CD4-positive, alpha-beta T cell (primary cell): ENCODE measurements around the gene CERKL. TPM values are rescaled to one million over a fixed set of nuclear protein-coding genes. Genes with fewer than 3 reads are reported as not detected.

Source experiments
- ATAC-seq: fragments of 200-7000 bp; cut with Tn5 transposase; one replicate; pipeline ENCODE4 v1.10.0; 2022; ENCODE audit warnings: mild to moderate bottlenecking; ENCODE audit not compliant: poor library complexity
- CTCF ChIA-PET: fragments of 350-600 bp; sonication (Branson Sonifier 250); formaldehyde crosslinking; loops from one replicate; lab custom pipeline; 2021; ENCODE audit warnings: antibody characterized with exemption, inconsistent platforms; lab: Charles Lee
- POLR2A ChIA-PET: fragments of 350-600 bp; sonication (Branson Sonifier 250); formaldehyde crosslinking; loops from one replicate; lab custom pipeline; 2021; ENCODE audit warnings: antibody characterized with exemption, inconsistent platforms; lab: Charles Lee
- DNase-seq, 14 experiments: peaks; one replicate each; pipeline ENCODE4 v3.0.0-alpha.2; 2013 to 2020; ENCODE audit warnings: mixed read lengths in 2 of 14
- H3K27ac ChIP-seq, 2 donors: one replicate each; pipeline versions ENCODE4 v1.5.1 to v1.7.0; 2013; ENCODE audit warnings: low read length in 2 of 2, low read depth in 1 of 2, mild to moderate bottlenecking in 1 of 2
- H3K27me3 ChIP-seq, 2 experiments: 1 replicate in 1 of 2; 2 replicates in 1 of 2; pipeline versions ENCODE4 v1.6.1 to v1.7.0; 2013; ENCODE audit warnings: low read length in 2 of 2, control low read depth in 1 of 2, mild to moderate bottlenecking in 1 of 2, moderate library complexity in 1 of 2; ENCODE audit not compliant: insufficient read depth in 2 of 2, control insufficient read depth in 1 of 2
- H3K36me3 ChIP-seq: one replicate; pipeline ENCODE4 v1.6.1; 2013; ENCODE audit warnings: low read length, control low read depth; ENCODE audit not compliant: insufficient read depth
- H3K4me1 ChIP-seq: one replicate; pipeline ENCODE4 v1.6.1; 2013; ENCODE audit warnings: low read length, control low read depth; ENCODE audit not compliant: insufficient read depth
- H3K4me3 ChIP-seq: one replicate; pipeline ENCODE4 v1.5.1; 2013; ENCODE audit warnings: mild to moderate bottlenecking, low read length, moderate library complexity
- H3K9me3 ChIP-seq, 2 experiments: 1 replicate in 1 of 2; 2 replicates in 1 of 2; pipeline versions ENCODE4 v1.6.1 to v1.7.0; 2013; ENCODE audit warnings: low read length in 2 of 2, mild to moderate bottlenecking in 2 of 2, control low read depth in 1 of 2, moderate library complexity in 1 of 2; ENCODE audit not compliant: control insufficient read depth in 1 of 2, insufficient read depth in 1 of 2
- H3K27ac Mint-ChIP-seq: one replicate; pipeline ENCODE4 v1.8.0; 2020; ENCODE audit warnings: mixed read lengths
- H3K27me3 Mint-ChIP-seq: one replicate; pipeline ENCODE4 v1.8.0; 2021; ENCODE audit warnings: mixed read lengths
- H3K36me3 Mint-ChIP-seq: one replicate; pipeline ENCODE4 v1.8.0; 2021; ENCODE audit warnings: low read depth, mixed read lengths
- H3K4me1 Mint-ChIP-seq: one replicate; pipeline ENCODE4 v1.8.0; 2021; ENCODE audit warnings: low read depth, mixed read lengths
- H3K4me3 Mint-ChIP-seq: one replicate; pipeline ENCODE4 v1.8.0; 2020; ENCODE audit warnings: mild to moderate bottlenecking, mixed read lengths
- H3K9me3 Mint-ChIP-seq: one replicate; pipeline ENCODE4 v1.8.0; 2020; ENCODE audit warnings: mixed read lengths
- CTCF ChIP-seq: fragments of 200-600 bp; IDR thresholded peaks from one replicate; pipeline ENCODE4 v1.8.0; 2022; ENCODE audit warnings: antibody characterized with exemption, mild to moderate bottlenecking
- intact Hi-C, 2 experiments: fragments of 100-400 bp; cut with DNase I in 1 of 2; cut with micrococcal nuclease in 1 of 2; formaldehyde crosslinking; loops; one replicate each; pipeline versions ENCODE4 v1.15.1 to v1.9.0; 2023 to 2025; cut with DNase I, micrococcal nuclease
- total RNA-seq, 174 experiments: library from RNA in 2 of 174; stranded (reverse) in 2 of 174; gene quantifications; one replicate each; pipeline ENCODE4 v1.2.3 and lab custom pipeline; 2021 to 2026

Gene CERKL
- total RNA-seq, 2 experiments from 2014 or later, result not detected

GRCh38 chr2:181675254-181675653 lies 18.3 kb upstream of the CERKL start:
- CTCF ChIA-PET, result no interaction called here
- H3K4me1 ChIP-seq, result peaks cover 8% of the 10 kb centered on the region
- no peak for TF ChIP-seq CTCF
- POLR2A ChIA-PET, result no interaction called here
- H3K27ac ChIP-seq, result no peak overlapping the region
- intact Hi-C loops, result no loop called here
- Mint-ChIP-seq H3K4me3 (no peak overlapping the region), H3K9me3 (peaks cover 3% of the 10 kb centered on the region), H3K27ac (no peak overlapping the region), H3K4me1 (peaks cover 8% of the 10 kb centered on the region), H3K36me3 (no peaks in the 10 kb centered on the region), H3K27me3 (peaks cover 74% of the 10 kb centered on the region)
- DNase-seq (no peak), ATAC-seq (no peak)
- peaks cover 5 to 21% of the 10 kb centered on the region in 2 experiments for H3K9me3 ChIP-seq
- H3K4me3 ChIP-seq, result no peak overlapping the region
- H3K36me3 ChIP-seq, result no peaks in the 10 kb centered on the region
- H3K27me3 ChIP-seq, result peaks cover 28 to 64% of the 10 kb centered on the region in 2 experiments

GRCh38 chr2:181674461-181674860 lies 17.6 kb upstream of the CERKL start:
- ChIA-PET POLR2A (interaction anchor here (0.6 kb wide), 1 partner anchor 81 kb away, joined by 3 read pairs; no protein-coding TSS in a partner anchor), CTCF (no interaction called here)
- DNase-seq, result no peak
- peaks cover 21 to 56% of the 10 kb centered on the region in 2 experiments for H3K27me3 ChIP-seq
- no peak overlapping the region for H3K4me3 Mint-ChIP-seq
- H3K36me3 ChIP-seq, result no peaks in the 10 kb centered on the region
- no peak for TF ChIP-seq CTCF
- peaks cover 8% of the 10 kb centered on the region for H3K4me1 ChIP-seq
- peaks cover 3% of the 10 kb centered on the region for H3K9me3 Mint-ChIP-seq
- ATAC-seq, result no peak
- no peaks in the 10 kb centered on the region for H3K36me3 Mint-ChIP-seq
- H3K9me3 ChIP-seq, result peaks cover 5 to 16% of the 10 kb centered on the region in 2 experiments
- H3K4me1 Mint-ChIP-seq, result peaks cover 8% of the 10 kb centered on the region
- H3K27ac ChIP-seq, result no peak overlapping the region
- H3K4me3 ChIP-seq, result no peak overlapping the region
- no peak overlapping the region for H3K27ac Mint-ChIP-seq
- peaks cover 66% of the 10 kb centered on the region for H3K27me3 Mint-ChIP-seq
- intact Hi-C loops, result loop anchor here in 1 of 2 experiments (1.0 kb wide), 1 partner anchor 26 kb away; no protein-coding TSS in a partner anchor

GRCh38 chr2:181673173-181673572 lies 16.3 kb upstream of the CERKL start:
- Mint-ChIP-seq H3K4me3 (no peak overlapping the region), H3K27me3 (peaks cover 65% of the 10 kb centered on the region), H3K27ac (no peak overlapping the region), H3K36me3 (no peaks in the 10 kb centered on the region), H3K4me1 (peaks cover 5% of the 10 kb centered on the region), H3K9me3 (peaks cover 3% of the 10 kb centered on the region)
- ChIA-PET POLR2A (no interaction called here), CTCF (no interaction called here)
- Histone ChIP-seq H3K27ac (no peak overlapping the region), H3K9me3 (peaks cover 5 to 6% of the 10 kb centered on the region in 2 experiments), H3K36me3 (no peaks in the 10 kb centered on the region), H3K4me1 (peaks cover 5% of the 10 kb centered on the region), H3K27me3 (peaks cover 8 to 52% of the 10 kb centered on the region in 2 experiments), H3K4me3 (no peak overlapping the region)
- intact Hi-C loops, result no loop called here
- ATAC-seq (no peak), DNase-seq (no peak)
- TF ChIP-seq CTCF, result no peak
